Activated CD4-positive, alpha-beta T cell treated with anti-CD3 and anti-CD28 coated beads, Interleukin-2, amount 10 ng/mL, durations not matched to agents 7 days and 5 days (primary cell): ENCODE measurements around the gene KEL. TPM values are rescaled to one million over a fixed set of nuclear protein-coding genes. Genes with fewer than 3 reads are reported as not detected.

ENCODE experiments used
- CTCF ChIA-PET: fragments of 350-600 bp; sonication (Branson Sonifier 250); formaldehyde crosslinking; loops from one replicate; lab custom pipeline; 2021; ENCODE audit warnings: antibody characterized with exemption; lab: Charles Lee
- POLR2A ChIA-PET: fragments of 350-600 bp; sonication (Branson Sonifier 250); formaldehyde crosslinking; loops from one replicate; lab custom pipeline; 2021; ENCODE audit warnings: antibody characterized with exemption; lab: Charles Lee
- DNase-seq: peaks from one replicate; pipeline ENCODE4 v3.0.0-alpha.2; 2020
- H3K27ac Mint-ChIP-seq: one replicate; pipeline ENCODE4 v1.8.0; 2021; ENCODE audit warnings: mild to moderate bottlenecking, moderate library complexity, mixed read lengths
- H3K27me3 Mint-ChIP-seq: one replicate; pipeline ENCODE4 v1.8.0; 2021; ENCODE audit warnings: mixed read lengths
- H3K36me3 Mint-ChIP-seq: one replicate; pipeline ENCODE4 v1.8.0; 2021; ENCODE audit warnings: low read depth, mixed read lengths
- H3K4me1 Mint-ChIP-seq: one replicate; pipeline ENCODE4 v1.8.0; 2021; ENCODE audit warnings: mixed read lengths
- H3K4me3 Mint-ChIP-seq: one replicate; pipeline ENCODE4 v1.8.0; 2021; ENCODE audit warnings: mild to moderate bottlenecking, moderate library complexity, mixed read lengths
- H3K9me3 Mint-ChIP-seq: one replicate; pipeline ENCODE4 v1.8.0; 2021; ENCODE audit warnings: mixed read lengths
- total RNA-seq, 2 experiments: library from RNA; stranded (reverse); gene quantifications; one replicate each; pipeline ENCODE4 v1.2.3, GENCODE V29; 2021

KEL gene
- total RNA-seq, 2 experiments from 2014 or later, result 0.12 to 0.15 TPM

- POLR2A ChIA-PET, result no interaction called here
- CTCF ChIA-PET, result no interaction called here
- Mint-ChIP-seq H3K9me3 (no peaks in the 10 kb centered on the region), H3K27ac (no peak overlapping the region), H3K36me3 (no peaks in the 10 kb centered on the region), H3K4me1 (no peaks in the 10 kb centered on the region), H3K27me3 (no peaks in the 10 kb centered on the region), H3K4me3 (no peak overlapping the region)
- no peak for DNase-seq
Observed at GRCh38 chr7:142935941-142936565, 26.1 kb downstream of the KEL start.

- Mint-ChIP-seq H3K27me3 (no peaks in the 10 kb centered on the region), H3K9me3 (no peaks in the 10 kb centered on the region)
Observed at GRCh38 chr7:142934056-142934455, 28.1 kb downstream of the KEL start.

GRCh38 chr7:142933624-142934023, 28.5 kb downstream of the KEL start, which contains the start of gene TRPV5:
TSS of gene TRPV5 (minus strand) at chr7:142933746. CDS start at chr7:142933459, 287 bp downstream.
- no peaks in the 10 kb centered on the region for H3K36me3 Mint-ChIP-seq
- ChIA-PET POLR2A (no interaction called here), CTCF (interaction anchor here (0.7 kb wide), 1 partner anchor 9 kb away, joined by 3 read pairs; no protein-coding TSS in a partner anchor)
- no peaks in the 10 kb centered on the region for H3K27me3 Mint-ChIP-seq
- H3K27ac Mint-ChIP-seq, result no peak within 1 kb of the TSS
- no peaks in the 10 kb centered on the region for H3K9me3 Mint-ChIP-seq
- H3K4me3 Mint-ChIP-seq, result no peak within 1 kb of the TSS
- DNase-seq, result no peak
- no peaks in the 10 kb centered on the region for H3K4me1 Mint-ChIP-seq

More at GRCh38 chr7:142934056-142934455, 28.1 kb downstream of the KEL start:
- Mint-ChIP-seq H3K4me1 (no peaks in the 10 kb centered on the region), H3K4me3 (no peak overlapping the region), H3K36me3 (no peaks in the 10 kb centered on the region), H3K27ac (no peak overlapping the region)
- ChIA-PET POLR2A (no interaction called here), CTCF (interaction anchor here (0.7 to 1.2 kb wide), 2 partner anchors 8 to 17 kb away, joined by 3 read pairs; no protein-coding TSS in a partner anchor)
- DNase-seq, result no peak

GRCh38 chr7:142933092-142933475, 29.1 kb downstream of the KEL start:
- Mint-ChIP-seq H3K27me3 (no peaks in the 10 kb centered on the region), H3K36me3 (no peaks in the 10 kb centered on the region), H3K27ac (no peak overlapping the region), H3K4me3 (no peak overlapping the region), H3K4me1 (no peaks in the 10 kb centered on the region), H3K9me3 (no peaks in the 10 kb centered on the region)
- ChIA-PET POLR2A (no interaction called here), CTCF (no interaction called here)
- no peak for DNase-seq

- CTCF ChIA-PET, result interaction anchor here (1.2 kb wide), 1 partner anchor 398 kb away, joined by 3 read pairs; no protein-coding TSS in a partner anchor
- DNase-seq, result no peak
- H3K27me3 Mint-ChIP-seq, result no peaks in the 10 kb centered on the region
- H3K9me3 Mint-ChIP-seq, result no peaks in the 10 kb centered on the region
- no peak overlapping the region for H3K27ac Mint-ChIP-seq
- H3K4me1 Mint-ChIP-seq, result no peaks in the 10 kb centered on the region
- POLR2A ChIA-PET, result no interaction called here
- H3K36me3 Mint-ChIP-seq, result no peaks in the 10 kb centered on the region
- no peak overlapping the region for H3K4me3 Mint-ChIP-seq
Observed at GRCh38 chr7:142932386-142933091, 29.6 kb downstream of the KEL start.

GRCh38 chr7:142930126-142930730, 31.9 kb downstream of the KEL start:
- Mint-ChIP-seq H3K27ac (no peak overlapping the region), H3K27me3 (peaks cover 2% of the 10 kb centered on the region), H3K36me3 (no peaks in the 10 kb centered on the region), H3K9me3 (no peaks in the 10 kb centered on the region), H3K4me3 (no peak overlapping the region), H3K4me1 (no peaks in the 10 kb centered on the region)
- DNase-seq, result no peak
- CTCF ChIA-PET, result no interaction called here
- POLR2A ChIA-PET, result no interaction called here

GRCh38 chr7:142927949-142928348, 34.2 kb downstream of the KEL start:
- POLR2A ChIA-PET, result no interaction called here
- H3K4me1 Mint-ChIP-seq, result no peaks in the 10 kb centered on the region
- no peaks in the 10 kb centered on the region for H3K9me3 Mint-ChIP-seq
- DNase-seq, result no peak
- H3K27me3 Mint-ChIP-seq, result peaks cover 4% of the 10 kb centered on the region
- no peaks in the 10 kb centered on the region for H3K36me3 Mint-ChIP-seq
- CTCF ChIA-PET, result no interaction called here
- H3K27ac Mint-ChIP-seq, result no peak overlapping the region
- H3K4me3 Mint-ChIP-seq, result no peak overlapping the region

- H3K4me1 Mint-ChIP-seq, result no peaks in the 10 kb centered on the region
- no peak overlapping the region for H3K4me3 Mint-ChIP-seq
- H3K9me3 Mint-ChIP-seq, result no peaks in the 10 kb centered on the region
- DNase-seq, result no peak
- POLR2A ChIA-PET, result no interaction called here
- H3K36me3 Mint-ChIP-seq, result no peaks in the 10 kb centered on the region
- H3K27me3 Mint-ChIP-seq, result peaks cover 4% of the 10 kb centered on the region
- no peak overlapping the region for H3K27ac Mint-ChIP-seq
- CTCF ChIA-PET, result interaction anchor here (0.6 kb wide), 1 partner anchor 27 kb away, joined by 3 read pairs; no protein-coding TSS in a partner anchor
Observed at GRCh38 chr7:142927085-142927745, 34.9 kb downstream of the KEL start.

GRCh38 chr7:142925413-142925812, 36.8 kb downstream of the KEL start:
- ChIA-PET POLR2A (no interaction called here), CTCF (no interaction called here)
- Mint-ChIP-seq H3K4me3 (no peak overlapping the region), H3K27ac (no peak overlapping the region), H3K4me1 (no peaks in the 10 kb centered on the region), H3K36me3 (no peaks in the 10 kb centered on the region), H3K9me3 (no peaks in the 10 kb centered on the region), H3K27me3 (peaks cover 5% of the 10 kb centered on the region)
- no peak for DNase-seq

GRCh38 chr7:142923391-142923790, 38.8 kb downstream of the KEL start:
- no peak for DNase-seq
- Mint-ChIP-seq H3K9me3 (no peaks in the 10 kb centered on the region), H3K27ac (no peak overlapping the region), H3K4me1 (no peaks in the 10 kb centered on the region), H3K27me3 (peaks cover 7% of the 10 kb centered on the region), H3K36me3 (no peaks in the 10 kb centered on the region), H3K4me3 (no peak overlapping the region)
- CTCF ChIA-PET, result no interaction called here
- POLR2A ChIA-PET, result no interaction called here

- Mint-ChIP-seq H3K27ac (no peak overlapping the region), H3K36me3 (no peaks in the 10 kb centered on the region), H3K27me3 (peaks cover 11% of the 10 kb centered on the region), H3K4me1 (no peaks in the 10 kb centered on the region), H3K9me3 (no peaks in the 10 kb centered on the region), H3K4me3 (no peak overlapping the region)
- CTCF ChIA-PET, result no interaction called here
- DNase-seq, result no peak
- POLR2A ChIA-PET, result interaction anchor here (0.6 kb wide), 1 partner anchor 79 kb away, joined by 3 read pairs; no protein-coding TSS in a partner anchor
Observed at GRCh38 chr7:142919656-142920055, 42.5 kb downstream of the KEL start.

GRCh38 chr7:142918901-142919300, 43.3 kb downstream of the KEL start:
- H3K4me1 Mint-ChIP-seq, result no peaks in the 10 kb centered on the region
- POLR2A ChIA-PET, result no interaction called here
- no peaks in the 10 kb centered on the region for H3K9me3 Mint-ChIP-seq
- CTCF ChIA-PET, result no interaction called here
- H3K27ac Mint-ChIP-seq, result no peak overlapping the region
- peaks cover 11% of the 10 kb centered on the region for H3K27me3 Mint-ChIP-seq
- no peaks in the 10 kb centered on the region for H3K36me3 Mint-ChIP-seq
- DNase-seq, result no peak
- H3K4me3 Mint-ChIP-seq, result no peak overlapping the region

GRCh38 chr7:142917447-142917846, 44.7 kb downstream of the KEL start:
- peaks cover 11% of the 10 kb centered on the region for H3K27me3 Mint-ChIP-seq
- POLR2A ChIA-PET, result no interaction called here
- H3K9me3 Mint-ChIP-seq, result no peaks in the 10 kb centered on the region

More at GRCh38 chr7:142917447-142917846, 44.7 kb downstream of the KEL start:
- Mint-ChIP-seq H3K4me1 (no peaks in the 10 kb centered on the region), H3K27ac (no peak overlapping the region), H3K4me3 (no peak overlapping the region), H3K36me3 (no peaks in the 10 kb centered on the region)
- CTCF ChIA-PET, result no interaction called here
- DNase-seq, result no peak
